IPS-20b (cell line): Measurements from ENCODE around the gene PACSIN2.

ENCODE experiments used
- H3K27ac ChIP-seq: one replicate; pipeline ENCODE4 v1.5.1; 2013; ENCODE audit warnings: low read length
- H3K27me3 ChIP-seq: 2 replicates; pipeline ENCODE4 v1.6.1; 2013; ENCODE audit warnings: mild to moderate bottlenecking, low read length, inconsistent platforms; ENCODE audit not compliant: insufficient read depth
- H3K36me3 ChIP-seq: 2 replicates; pipeline ENCODE4 v1.6.1; 2013; ENCODE audit warnings: low read depth, mild to moderate bottlenecking, inconsistent platforms, low read length, moderate library complexity; ENCODE audit not compliant: insufficient read depth
- H3K4me1 ChIP-seq: 2 replicates; pipeline ENCODE4 v1.6.1; 2013; ENCODE audit warnings: mild to moderate bottlenecking, control low read depth, inconsistent platforms, low read length, moderate library complexity; ENCODE audit not compliant: insufficient read depth
- H3K4me3 ChIP-seq: 2 replicates; pipeline ENCODE4 v1.5.1; 2013; ENCODE audit warnings: mild to moderate bottlenecking, low read length, inconsistent platforms
- H3K9ac ChIP-seq: 2 replicates; pipeline ENCODE4 v1.6.1; 2013; ENCODE audit warnings: low read depth, mild to moderate bottlenecking, inconsistent platforms, low read length, moderate library complexity
- H3K9me3 ChIP-seq: 2 replicates; pipeline ENCODE4 v1.6.1; 2013; ENCODE audit warnings: mild to moderate bottlenecking, low read depth, low read length, inconsistent platforms; ENCODE audit not compliant: insufficient read depth

PACSIN2 gene

GRCh38 chr22:42891008-42891407 lies 123.9 kb downstream of the PACSIN2 start:
- Histone ChIP-seq H3K4me1 (peaks cover 7% of the 10 kb centered on the region; the same call in 1 of the 2 replicates), H3K36me3 (peaks cover 51% of the 10 kb centered on the region), H3K27me3 (no peaks in the 10 kb centered on the region), H3K9ac (no peak overlapping the region), H3K9me3 (no peaks in the 10 kb centered on the region), H3K4me3 (no peak overlapping the region), H3K27ac (no peak overlapping the region)

- H3K9ac ChIP-seq: no peak overlapping the region
- peaks cover 58% of the 10 kb centered on the region for H3K36me3 ChIP-seq
- no peaks in the 10 kb centered on the region for H3K4me1 ChIP-seq
- H3K27me3 ChIP-seq: no peaks in the 10 kb centered on the region
- H3K4me3 ChIP-seq: no peak overlapping the region
- no peaks in the 10 kb centered on the region for H3K9me3 ChIP-seq
- no peak overlapping the region for H3K27ac ChIP-seq
Measured at GRCh38 chr22:42889304-42889703, 125.6 kb downstream of the PACSIN2 start.

- no peak overlapping the region for H3K27ac ChIP-seq
- no peak overlapping the region for H3K4me3 ChIP-seq
- H3K27me3 ChIP-seq: no peaks in the 10 kb centered on the region
- H3K9me3 ChIP-seq: no peaks in the 10 kb centered on the region
- H3K9ac ChIP-seq: no peak overlapping the region
- peaks cover 72% of the 10 kb centered on the region for H3K36me3 ChIP-seq
- peaks cover under 1% of the 10 kb centered on the region; the same call in 1 of the 2 replicates for H3K4me1 ChIP-seq
Measured at GRCh38 chr22:42887523-42888507, 127.1 kb downstream of the PACSIN2 start.

- peaks cover 75% of the 10 kb centered on the region for H3K36me3 ChIP-seq
Measured at GRCh38 chr22:42887120-42887519, 127.8 kb downstream of the PACSIN2 start.

GRCh38 chr22:42885446-42885845 lies 129.5 kb downstream of the PACSIN2 start:
- peaks cover 77% of the 10 kb centered on the region for H3K36me3 ChIP-seq
- H3K27ac ChIP-seq: no peak overlapping the region
- H3K9ac ChIP-seq: no peak overlapping the region
- H3K4me3 ChIP-seq: no peak overlapping the region
- peaks cover 4% of the 10 kb centered on the region; the same call in 1 of the 2 replicates for H3K4me1 ChIP-seq
- H3K9me3 ChIP-seq: no peaks in the 10 kb centered on the region
- no peaks in the 10 kb centered on the region for H3K27me3 ChIP-seq

More at GRCh38 chr22:42887120-42887519, 127.8 kb downstream of the PACSIN2 start:
- no peaks in the 10 kb centered on the region for H3K9me3 ChIP-seq
- peaks cover 4% of the 10 kb centered on the region; the same call in 1 of the 2 replicates for H3K4me1 ChIP-seq
- H3K9ac ChIP-seq: no peak overlapping the region
- no peak overlapping the region for H3K4me3 ChIP-seq
- H3K27ac ChIP-seq: no peak overlapping the region
- no peaks in the 10 kb centered on the region for H3K27me3 ChIP-seq

- H3K36me3 ChIP-seq: peaks cover 80% of the 10 kb centered on the region
- H3K4me3 ChIP-seq: no peak overlapping the region
- H3K9me3 ChIP-seq: no peaks in the 10 kb centered on the region
- H3K27me3 ChIP-seq: no peaks in the 10 kb centered on the region
- peaks cover 4% of the 10 kb centered on the region; the same call in 1 of the 2 replicates for H3K4me1 ChIP-seq
- H3K27ac ChIP-seq: no peak overlapping the region
- no peak overlapping the region for H3K9ac ChIP-seq
Measured at GRCh38 chr22:42884616-42885375, 130.2 kb downstream of the PACSIN2 start.

- H3K27ac ChIP-seq: no peak overlapping the region
- H3K36me3 ChIP-seq: peaks cover 84% of the 10 kb centered on the region
- H3K9ac ChIP-seq: no peak overlapping the region
- no peaks in the 10 kb centered on the region for H3K9me3 ChIP-seq
- H3K4me1 ChIP-seq: peaks cover 4% of the 10 kb centered on the region; the same call in 1 of the 2 replicates
- no peaks in the 10 kb centered on the region for H3K27me3 ChIP-seq
- no peak overlapping the region for H3K4me3 ChIP-seq
Measured at GRCh38 chr22:42883970-42884369, 131.0 kb downstream of the PACSIN2 start.

- Histone ChIP-seq H3K4me3 (no peak overlapping the region), H3K4me1 (peaks cover 4% of the 10 kb centered on the region; the same call in 1 of the 2 replicates), H3K27me3 (no peaks in the 10 kb centered on the region), H3K9me3 (no peaks in the 10 kb centered on the region), H3K36me3 (peaks cover 84% of the 10 kb centered on the region), H3K9ac (no peak overlapping the region), H3K27ac (no peak overlapping the region)
Measured at GRCh38 chr22:42883121-42883520, 131.8 kb downstream of the PACSIN2 start.

- Histone ChIP-seq H3K4me1 (peaks cover 4% of the 10 kb centered on the region; the same call in 1 of the 2 replicates), H3K27ac (no peak overlapping the region), H3K4me3 (no peak overlapping the region), H3K27me3 (no peaks in the 10 kb centered on the region), H3K36me3 (peaks cover 85% of the 10 kb centered on the region), H3K9me3 (no peaks in the 10 kb centered on the region), H3K9ac (no peak overlapping the region)
Measured at GRCh38 chr22:42881982-42882656, 132.8 kb downstream of the PACSIN2 start.

GRCh38 chr22:42881298-42881697 lies 133.7 kb downstream of the PACSIN2 start:
- H3K36me3 ChIP-seq: peaks cover 85% of the 10 kb centered on the region
- no peaks in the 10 kb centered on the region for H3K27me3 ChIP-seq
- H3K4me1 ChIP-seq: peaks cover 4% of the 10 kb centered on the region; the same call in 1 of the 2 replicates
- H3K9ac ChIP-seq: no peak overlapping the region
- no peaks in the 10 kb centered on the region for H3K9me3 ChIP-seq
- no peak overlapping the region for H3K4me3 ChIP-seq
- no peak overlapping the region for H3K27ac ChIP-seq

GRCh38 chr22:42880815-42881214 lies 134.1 kb downstream of the PACSIN2 start:
- Histone ChIP-seq H3K36me3 (peaks cover 86% of the 10 kb centered on the region), H3K9me3 (no peaks in the 10 kb centered on the region), H3K4me1 (peaks cover 4% of the 10 kb centered on the region; the same call in 1 of the 2 replicates)

More at GRCh38 chr22:42880815-42881214, 134.1 kb downstream of the PACSIN2 start:
- Histone ChIP-seq H3K9ac (no peak overlapping the region), H3K4me3 (no peak overlapping the region), H3K27me3 (no peaks in the 10 kb centered on the region), H3K27ac (no peak overlapping the region)
